Measurements from ENCODE around the gene AMOTL2. TPM values are rescaled to one million over a fixed set of nuclear protein-coding genes. Genes with fewer than 3 reads are reported as not detected.

The AMOTL2 gene
- total and polyA plus RNA-seq, 2 experiments from 2014 or later: 156 to 347 TPM

DNA sequence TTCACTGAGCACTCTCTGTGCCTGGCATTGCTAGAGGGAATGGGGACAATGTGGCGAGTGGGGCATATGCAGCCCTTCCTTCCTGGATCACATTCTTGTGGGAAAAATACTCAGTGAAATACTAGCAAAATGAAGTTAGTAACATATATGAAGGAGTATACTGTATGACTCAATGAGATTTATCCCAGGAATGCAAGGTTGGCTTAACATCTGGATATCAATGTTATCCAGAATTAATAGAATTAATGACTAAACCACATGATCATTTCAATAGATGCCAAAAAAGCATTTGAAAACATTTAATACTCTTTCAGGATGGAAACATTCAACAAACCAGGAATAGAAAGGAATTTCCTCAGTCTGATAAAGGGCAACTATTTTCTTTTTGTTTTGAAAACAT, 27.5 kb downstream of the AMOTL2 start:
- H3K4me2 ChIP-seq (ENCODE audit: unreplicated experiment): no peak overlapping the region
- no peaks in the 10 kb centered on the region for H3K9me2 ChIP-seq (ENCODE audit: insufficient read depth)
- no peaks in the 10 kb centered on the region for H4K20me1 ChIP-seq (ENCODE audit: insufficient read depth)
- TF ChIP-seq EZH2phosphoT487 (IDR thresholded peaks at IDR 0.05; ENCODE audit: insufficient read depth, low read depth): no peak
- TF ChIP-seq EZH2 (IDR thresholded peaks at IDR 0.05; ENCODE audit: insufficient read depth, poor library complexity, severe bottlenecking): no peak
- no peak overlapping the region for H3K4me3 ChIP-seq
- no peaks in the 10 kb centered on the region for H3K36me3 ChIP-seq (ENCODE audit: low read depth)
- no peak overlapping the region for H3K9ac ChIP-seq
- peak; percentile 33 for DNase-seq
- H3K79me2 ChIP-seq (ENCODE audit: insufficient read depth): no peaks in the 10 kb centered on the region
- no peaks in the 10 kb centered on the region for H3K27me3 ChIP-seq (replicated peaks; ENCODE audit: insufficient read depth)
- H2AFZ ChIP-seq: no peak overlapping the region
- H3K27ac ChIP-seq: no peak overlapping the region
- no peaks in the 10 kb centered on the region for H3K9me3 ChIP-seq (ENCODE audit: low read depth)
- peaks cover 18% of the 10 kb centered on the region for H3K4me1 ChIP-seq (ENCODE audit: insufficient read depth)
- in situ Hi-C loops (cut with MboI): no loop called here
- H3F3A ChIP-seq (ENCODE audit: insufficient read depth): peaks cover 25% of the 10 kb centered on the region
- WGBS, 2 experiments (ENCODE audit: low coverage in 1 of 2, low lambda C conversion rate in 2 of 2, missing lambda C conversion rate in 2 of 2): 97 to 100% methylated on average over 1 of the region's 1 CpG

DNA sequence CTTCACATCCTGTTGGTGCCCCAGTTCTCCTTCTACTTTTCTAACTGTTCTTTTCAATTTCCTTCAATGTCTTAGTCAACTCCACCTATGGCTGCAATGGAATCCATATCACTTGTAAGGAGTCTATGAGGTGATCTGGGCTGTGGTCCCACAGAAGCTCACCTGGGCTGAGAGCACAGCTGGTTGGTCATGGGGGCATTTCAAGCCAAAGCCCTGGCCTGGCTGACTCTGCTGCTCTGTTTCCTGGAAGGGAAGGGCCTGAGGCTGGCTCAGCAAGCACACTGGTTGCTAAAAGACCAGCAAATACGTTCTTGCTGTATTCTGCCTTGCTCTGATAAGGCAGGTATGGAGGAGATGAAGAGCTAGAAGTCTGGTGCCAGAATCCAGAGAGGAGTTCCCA, 29.0 kb downstream of the AMOTL2 start:
- H4K20me1 ChIP-seq (ENCODE audit: insufficient read depth): no peaks in the 10 kb centered on the region
- no peak overlapping the region for H3K4me2 ChIP-seq (ENCODE audit: unreplicated experiment)
- no peaks in the 10 kb centered on the region for H3K9me2 ChIP-seq (ENCODE audit: insufficient read depth)
- DNase-seq: no peak
- 100% methylated on average over 1 of the region's 1 CpG for WGBS, 2 experiments (ENCODE audit: low coverage in 1 of 2, low lambda C conversion rate in 2 of 2, missing lambda C conversion rate in 2 of 2)
- in situ Hi-C loops (cut with MboI): no loop called here
- peaks cover 31% of the 10 kb centered on the region for H3K4me1 ChIP-seq (ENCODE audit: insufficient read depth)
- H3K79me2 ChIP-seq (ENCODE audit: insufficient read depth): no peaks in the 10 kb centered on the region
- H3K9ac ChIP-seq: no peak overlapping the region
- no peaks in the 10 kb centered on the region for H3K9me3 ChIP-seq (ENCODE audit: low read depth)
- H3K27ac ChIP-seq: no peak overlapping the region
- peaks cover 28% of the 10 kb centered on the region for H3F3A ChIP-seq (ENCODE audit: insufficient read depth)
- H3K4me3 ChIP-seq: no peak overlapping the region
- no peaks in the 10 kb centered on the region for H3K27me3 ChIP-seq (replicated peaks; ENCODE audit: insufficient read depth)
- TF ChIP-seq EZH2 (IDR thresholded peaks at IDR 0.05; ENCODE audit: insufficient read depth, poor library complexity, severe bottlenecking): no peak
- TF ChIP-seq EZH2phosphoT487 (IDR thresholded peaks at IDR 0.05; ENCODE audit: insufficient read depth, low read depth): no peak
- H3K36me3 ChIP-seq (ENCODE audit: low read depth): no peaks in the 10 kb centered on the region
- no peak overlapping the region for H2AFZ ChIP-seq

DNA sequence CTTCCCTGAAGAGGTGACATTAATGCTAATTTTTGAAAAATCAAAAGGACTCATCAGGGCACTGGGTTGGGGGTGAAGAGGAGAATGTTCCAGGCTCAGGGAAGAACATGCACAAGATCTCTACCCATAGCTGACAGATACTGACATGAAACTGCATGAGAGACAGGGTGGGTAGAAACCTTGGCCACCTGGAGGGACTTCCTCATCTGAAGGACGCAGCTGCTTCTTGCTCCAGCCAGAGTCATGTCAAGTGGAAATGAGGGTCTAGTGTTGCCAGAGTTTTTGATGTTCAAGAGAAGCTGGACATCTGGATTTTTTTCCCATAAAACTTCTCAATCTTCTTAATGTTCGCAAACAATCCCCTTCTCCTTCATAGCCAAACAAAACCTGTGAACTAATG, 29.7 kb downstream of the AMOTL2 start:
- Histone ChIP-seq H3K4me3 (no peak overlapping the region), H3K27ac (no peak overlapping the region), H3K4me1 (ENCODE audit: insufficient read depth) (peaks cover 35% of the 10 kb centered on the region), H3K9me3 (ENCODE audit: low read depth) (no peaks in the 10 kb centered on the region), H3F3A (ENCODE audit: insufficient read depth) (peaks cover 24% of the 10 kb centered on the region), H3K4me2 (ENCODE audit: unreplicated experiment) (no peak overlapping the region), H3K9ac (no peak overlapping the region), H2AFZ (no peak overlapping the region), H3K36me3 (ENCODE audit: low read depth) (no peaks in the 10 kb centered on the region), H3K27me3 (replicated peaks; ENCODE audit: insufficient read depth) (no peaks in the 10 kb centered on the region), H4K20me1 (ENCODE audit: insufficient read depth) (no peaks in the 10 kb centered on the region), H3K79me2 (ENCODE audit: insufficient read depth) (no peaks in the 10 kb centered on the region), H3K9me2 (ENCODE audit: insufficient read depth) (no peaks in the 10 kb centered on the region)
- DNase-seq: no peak
- 92% methylated on average over 2 of the region's 2 CpGs for WGBS, 2 experiments (ENCODE audit: low coverage in 1 of 2, low lambda C conversion rate in 2 of 2, missing lambda C conversion rate in 2 of 2)
- TF ChIP-seq EZH2phosphoT487 (IDR thresholded peaks at IDR 0.05; ENCODE audit: insufficient read depth, low read depth) (no peak), EZH2 (IDR thresholded peaks at IDR 0.05; ENCODE audit: insufficient read depth, poor library complexity, severe bottlenecking) (no peak)
- in situ Hi-C loops (cut with MboI): no loop called here

DNA sequence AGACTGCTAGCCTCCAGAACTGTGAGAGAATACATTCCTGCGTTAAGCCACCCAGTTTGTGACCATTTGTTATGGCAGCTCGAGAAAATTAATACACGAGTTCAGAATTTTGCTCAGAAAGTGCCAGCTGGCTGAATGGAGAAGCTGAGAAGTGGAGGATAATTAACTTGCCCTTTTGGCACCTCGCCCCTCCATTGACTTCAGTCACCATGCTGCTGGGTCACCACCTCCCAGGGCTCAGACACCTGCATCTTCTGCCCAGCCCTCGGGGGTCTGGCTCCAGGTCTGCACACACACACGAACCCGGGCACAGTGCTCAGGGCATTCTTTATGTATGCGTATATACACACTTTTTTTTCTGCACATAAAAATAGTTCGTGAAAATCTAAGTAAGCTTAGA, 32.0 kb downstream of the AMOTL2 start:
- H4K20me1 ChIP-seq (ENCODE audit: insufficient read depth): no peaks in the 10 kb centered on the region
- peaks cover 18% of the 10 kb centered on the region for H3K4me1 ChIP-seq (ENCODE audit: insufficient read depth)
- peaks cover 15% of the 10 kb centered on the region; the same call in 1 of the 2 replicates for H3F3A ChIP-seq (ENCODE audit: insufficient read depth)
- no peak overlapping the region for H3K27ac ChIP-seq
- H3K4me2 ChIP-seq (ENCODE audit: unreplicated experiment): no peak overlapping the region
- H3K27me3 ChIP-seq (replicated peaks; ENCODE audit: insufficient read depth): no peaks in the 10 kb centered on the region
- 88 to 91% methylated on average over 9 of the region's 9 CpGs for WGBS, 2 experiments (ENCODE audit: low coverage in 1 of 2, low lambda C conversion rate in 2 of 2, missing lambda C conversion rate in 2 of 2)
- H3K4me3 ChIP-seq: no peak overlapping the region
- DNase-seq: no peak
- TF ChIP-seq EZH2phosphoT487 (IDR thresholded peaks at IDR 0.05; ENCODE audit: insufficient read depth, low read depth) (no peak), EZH2 (IDR thresholded peaks at IDR 0.05; ENCODE audit: insufficient read depth, poor library complexity, severe bottlenecking) (no peak)
- no peaks in the 10 kb centered on the region for H3K36me3 ChIP-seq (ENCODE audit: low read depth)
- no peaks in the 10 kb centered on the region for H3K79me2 ChIP-seq (ENCODE audit: insufficient read depth)
- no peaks in the 10 kb centered on the region for H3K9me3 ChIP-seq (ENCODE audit: low read depth)
- H3K9me2 ChIP-seq (ENCODE audit: insufficient read depth): no peaks in the 10 kb centered on the region
- no peak overlapping the region for H2AFZ ChIP-seq
- no peak overlapping the region for H3K9ac ChIP-seq
- in situ Hi-C loops (cut with MboI): no loop called here

DNA sequence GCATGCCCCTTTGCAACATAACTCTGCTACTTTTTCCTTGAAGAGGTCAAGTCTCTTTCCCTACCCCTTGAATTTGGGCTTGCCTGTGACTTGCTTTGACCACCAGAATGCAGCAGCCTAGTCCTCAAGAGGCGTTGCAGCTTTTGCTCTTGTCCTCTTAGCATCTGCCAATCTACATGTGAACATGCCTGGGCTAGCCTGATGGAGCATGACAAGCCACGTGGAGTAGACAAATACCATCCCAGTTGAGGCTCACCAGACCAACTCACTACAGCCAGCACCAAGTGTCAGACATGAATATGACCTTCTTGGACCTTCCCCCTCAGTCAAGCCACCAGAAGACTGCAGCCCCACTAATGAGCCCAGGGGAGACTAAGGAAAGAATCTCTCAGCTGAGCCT, 32.9 kb downstream of the AMOTL2 start:
- no peaks in the 10 kb centered on the region for H3K79me2 ChIP-seq (ENCODE audit: insufficient read depth)
- H3K9me2 ChIP-seq (ENCODE audit: insufficient read depth): no peaks in the 10 kb centered on the region
- no peak overlapping the region for H3K9ac ChIP-seq
- H3K4me2 ChIP-seq (ENCODE audit: unreplicated experiment): no peak overlapping the region
- no peaks in the 10 kb centered on the region for H3K27me3 ChIP-seq (replicated peaks; ENCODE audit: insufficient read depth)
- DNase-seq: no peak
- in situ Hi-C loops (cut with MboI): no loop called here
- no peaks in the 10 kb centered on the region for H3K9me3 ChIP-seq (ENCODE audit: low read depth)
- H3K4me1 ChIP-seq (ENCODE audit: insufficient read depth): peaks cover 24% of the 10 kb centered on the region
- no peak overlapping the region for H3K4me3 ChIP-seq
- no peak for TF ChIP-seq EZH2 (IDR thresholded peaks at IDR 0.05; ENCODE audit: insufficient read depth, poor library complexity, severe bottlenecking)
- no peak for TF ChIP-seq EZH2phosphoT487 (IDR thresholded peaks at IDR 0.05; ENCODE audit: insufficient read depth, low read depth)
- no peak overlapping the region for H3K27ac ChIP-seq
- 94 to 95% methylated on average over 2 of the region's 2 CpGs for WGBS, 2 experiments (ENCODE audit: low coverage in 1 of 2, low lambda C conversion rate in 2 of 2, missing lambda C conversion rate in 2 of 2)
- H3F3A ChIP-seq (ENCODE audit: insufficient read depth): peaks cover 15% of the 10 kb centered on the region; the same call in 1 of the 2 replicates
- no peaks in the 10 kb centered on the region for H4K20me1 ChIP-seq (ENCODE audit: insufficient read depth)
- H2AFZ ChIP-seq: no peak overlapping the region
- no peaks in the 10 kb centered on the region for H3K36me3 ChIP-seq (ENCODE audit: low read depth)
